HG02840 (cell line): ENCODE data around the gene FRMD5.

ENCODE experiments used
- ATAC-seq: cut with Tn5 transposase; IDR thresholded peaks from one replicate; pipeline ENCODE4 v1.9.1; 2021; ENCODE audit warnings: mild to moderate bottlenecking, moderate library complexity, moderate number of reproducible peaks; ENCODE audit not compliant: unreplicated experiment, low FRiP score

The FRMD5 gene

DNA sequence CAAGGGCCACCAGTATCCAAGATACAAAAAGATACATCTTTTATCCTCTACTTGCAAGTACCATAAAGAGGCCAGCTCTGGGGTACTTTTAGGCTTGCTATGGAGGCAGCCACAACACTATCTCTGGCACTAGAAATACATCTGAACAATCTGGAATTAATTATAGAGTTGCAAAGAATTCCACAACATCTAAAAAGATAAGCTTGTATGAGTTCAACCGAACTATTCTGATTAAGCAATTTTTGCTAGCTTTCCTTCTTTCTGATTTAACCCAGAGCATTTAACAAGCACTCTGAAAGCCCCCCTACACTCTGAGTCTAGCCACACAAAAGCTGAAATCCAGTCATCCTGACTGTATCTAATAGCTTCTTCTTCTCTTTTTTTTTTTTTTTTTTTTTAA lies 95.4 kb downstream of the FRMD5 start:
- no peak for ATAC-seq

DNA sequence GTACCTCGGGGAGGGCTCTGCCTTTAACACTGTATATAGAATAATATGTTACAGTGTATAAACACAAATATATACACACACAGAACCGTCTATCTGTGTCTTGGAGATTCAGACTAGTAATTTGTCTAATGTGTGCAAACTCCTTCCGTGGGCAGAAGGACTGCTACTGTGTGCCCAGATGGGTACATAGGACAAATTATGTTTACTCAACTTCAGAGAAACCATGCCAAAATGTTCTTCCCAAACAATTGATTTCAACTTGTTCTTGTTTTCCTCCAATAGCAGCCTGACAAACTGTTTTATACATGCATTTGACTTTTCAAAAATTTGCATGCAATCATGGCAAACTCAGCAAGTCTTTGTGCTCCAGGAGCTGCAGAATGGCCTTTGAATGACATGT lies 97.5 kb downstream of the FRMD5 start:
- no peak for ATAC-seq

- no peak for ATAC-seq
Measured at GRCh38 chr15:44096596-44096995, 98.5 kb downstream of the FRMD5 start.

GRCh38 chr15:44094781-44095180 lies 100.3 kb downstream of the FRMD5 start:
- ATAC-seq = no peak

DNA sequence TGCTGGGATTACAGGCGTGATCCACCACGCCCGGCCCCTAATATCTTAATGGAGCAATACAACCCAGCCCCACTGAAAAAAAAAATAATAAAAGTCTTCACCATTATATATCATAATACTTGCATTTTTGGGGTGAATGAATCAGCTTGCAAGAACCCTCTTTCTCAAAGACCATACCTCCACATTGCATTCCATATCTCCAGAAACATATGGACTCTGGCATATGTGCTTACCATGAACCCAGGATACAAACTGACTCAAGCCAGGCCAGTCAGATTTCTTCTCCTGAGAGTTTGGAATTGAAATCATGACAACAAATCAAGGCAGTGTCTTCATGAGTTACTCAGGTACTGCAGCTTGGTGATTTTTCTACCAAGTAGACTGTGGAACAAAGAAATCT lies 101.2 kb downstream of the FRMD5 start:
- ATAC-seq = no peak

DNA sequence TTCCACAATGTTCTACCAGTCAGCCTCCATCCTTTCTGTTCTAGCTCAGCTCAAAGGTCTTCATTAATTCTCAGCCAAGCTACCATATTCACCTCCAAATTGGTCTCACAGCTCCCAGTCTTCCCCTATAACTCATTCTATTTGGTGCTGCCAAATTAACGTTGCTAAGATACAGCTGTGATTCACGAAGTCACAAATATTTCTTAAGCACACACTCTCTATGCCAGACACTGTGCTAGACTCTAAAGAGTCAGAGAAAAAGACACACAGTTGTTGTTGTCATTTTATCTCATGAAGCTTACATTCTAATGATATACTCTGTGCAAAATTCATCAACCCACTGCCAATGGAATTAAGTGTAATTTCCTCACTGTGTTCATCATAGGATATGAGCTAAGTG lies 102.8 kb downstream of the FRMD5 start:
- ATAC-seq = no peak

- no peak for ATAC-seq
Measured at GRCh38 chr15:44087578-44088465, 107.2 kb downstream of the FRMD5 start.

- no peak for ATAC-seq
Measured at GRCh38 chr15:44084770-44085169, 110.3 kb downstream of the FRMD5 start.

DNA sequence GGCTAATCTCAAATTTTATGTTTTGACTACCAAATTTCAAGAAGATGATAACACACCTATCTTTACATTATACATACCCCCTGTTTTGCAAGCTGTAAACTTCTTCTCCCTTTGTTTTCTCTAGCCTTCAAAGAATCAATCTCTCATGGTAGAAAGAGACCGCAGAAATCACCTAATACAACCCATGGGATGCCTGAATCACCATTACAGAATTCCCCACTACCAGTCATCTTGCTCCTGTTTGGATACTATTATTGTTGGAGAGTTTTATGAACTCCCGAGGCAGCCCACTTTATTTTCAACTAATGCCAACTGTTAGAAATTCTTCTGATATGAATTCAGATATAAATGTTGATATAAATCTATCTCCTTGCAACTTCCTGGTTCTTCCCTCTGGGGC lies 110.9 kb downstream of the FRMD5 start:
- no peak for ATAC-seq

- no peak for ATAC-seq
Measured at GRCh38 chr15:44082558-44083157, 112.4 kb downstream of the FRMD5 start.

DNA sequence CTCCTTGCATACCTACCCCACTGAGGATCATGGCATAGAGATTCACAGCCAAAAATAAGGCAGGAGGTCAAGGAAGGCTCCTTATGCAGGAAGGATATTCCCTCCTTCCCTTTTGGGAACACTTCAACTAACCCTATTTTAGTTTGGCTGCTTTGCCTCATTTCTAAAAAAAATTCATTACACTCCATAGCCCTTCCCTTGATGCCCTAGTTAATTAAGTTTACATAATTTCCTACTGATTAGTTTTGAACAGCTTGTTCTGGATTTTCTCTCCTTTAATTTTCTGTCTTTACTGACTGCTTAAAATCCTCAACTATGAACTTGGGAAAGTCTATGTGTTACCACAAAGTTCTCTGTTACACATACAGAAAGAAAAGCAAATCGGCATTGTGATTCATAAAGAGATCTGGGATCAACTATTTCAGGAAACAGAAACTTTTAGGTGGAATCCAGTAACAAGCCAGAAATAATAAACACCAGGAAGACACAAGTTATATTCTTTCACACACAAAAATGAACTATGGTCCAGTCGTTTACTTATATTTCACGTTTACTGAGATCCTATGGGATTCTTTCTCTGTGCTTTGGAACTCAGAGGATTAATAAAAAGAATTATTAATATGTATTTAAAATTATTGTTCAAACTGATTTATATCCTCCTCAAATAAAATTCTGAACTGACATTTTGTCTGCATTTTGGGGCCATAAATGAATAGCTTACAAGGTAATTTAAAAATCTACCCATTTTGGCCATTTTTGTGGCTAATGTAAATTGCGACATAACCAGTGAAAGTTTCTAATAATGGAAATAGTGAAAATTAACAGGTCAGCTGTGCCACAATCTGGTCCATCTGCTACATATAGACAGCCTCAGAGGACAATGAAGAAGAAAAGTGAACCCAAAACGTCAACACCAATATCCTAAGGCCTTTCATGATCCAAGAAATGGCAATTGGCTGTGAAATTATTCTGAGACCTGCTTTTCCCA lies 113.8 kb downstream of the FRMD5 start:
- no peak for ATAC-seq

DNA sequence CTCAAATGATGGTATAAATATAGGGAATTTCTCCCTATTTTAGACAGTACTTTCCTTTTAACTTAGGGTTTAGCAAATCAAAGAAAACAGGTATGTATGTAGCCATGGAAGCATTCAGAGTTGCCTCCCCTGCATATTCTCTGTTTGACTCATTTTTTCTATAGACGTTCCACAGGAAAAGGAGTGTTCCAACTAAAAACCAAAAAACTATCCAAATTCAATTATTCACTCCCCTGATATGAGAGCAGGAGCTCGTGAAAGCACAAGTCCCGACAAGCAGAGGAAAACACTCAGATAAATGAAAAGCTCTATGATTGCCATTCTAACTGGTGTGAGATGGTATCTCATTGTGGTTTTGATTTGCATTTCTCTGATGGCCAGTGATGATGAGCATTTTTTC lies 119.5 kb downstream of the FRMD5 start:
- ATAC-seq = no peak

- no peak for ATAC-seq
Measured at GRCh38 chr15:44069489-44069888, 125.6 kb downstream of the FRMD5 start.

GRCh38 chr15:44068347-44068746 lies 126.7 kb downstream of the FRMD5 start:
- no peak for ATAC-seq

GRCh38 chr15:44066211-44066827 lies 128.8 kb downstream of the FRMD5 start:
- ATAC-seq = no peak

- no peak for ATAC-seq
Measured at GRCh38 chr15:44064706-44065105, 130.4 kb downstream of the FRMD5 start.

DNA sequence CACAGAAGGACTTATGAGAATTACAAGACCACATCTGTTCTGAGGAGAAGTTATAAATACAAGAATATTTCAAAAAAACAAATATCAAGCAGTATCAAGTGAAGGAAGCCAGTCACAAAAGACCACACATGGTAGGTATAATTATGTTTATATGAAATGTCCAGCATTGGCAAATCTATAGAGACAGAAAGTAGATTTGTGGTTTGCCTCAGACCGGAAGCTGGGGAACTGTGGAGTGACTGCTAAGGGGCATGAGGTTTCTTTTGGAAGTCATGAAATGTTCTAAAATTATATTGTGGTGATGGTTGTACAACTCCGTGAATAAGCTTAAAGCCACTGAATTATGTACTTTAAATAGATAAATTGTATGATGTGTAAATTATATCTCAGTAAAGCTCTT lies 136.9 kb downstream of the FRMD5 start:
- ATAC-seq = no peak

GRCh38 chr15:44045661-44046060 lies 149.4 kb downstream of the FRMD5 start:
- no peak for ATAC-seq

DNA sequence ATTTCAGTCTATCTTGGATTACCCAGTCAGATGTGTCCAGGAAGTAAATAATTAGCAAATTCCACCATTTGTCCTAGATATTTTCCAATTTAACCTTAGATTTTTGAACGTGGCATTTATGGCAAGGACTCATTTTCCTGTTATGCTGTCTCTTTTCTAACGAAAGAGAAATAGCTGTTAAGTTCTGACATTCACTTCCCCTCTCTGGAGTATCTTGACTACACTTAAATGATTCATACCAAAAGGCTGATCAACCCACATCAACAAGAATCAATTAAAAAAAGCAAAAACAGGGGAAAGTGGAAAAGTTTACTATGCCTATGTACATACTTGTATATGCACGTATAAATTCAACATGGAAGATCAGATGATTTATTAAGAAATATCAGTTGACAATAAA lies 149.9 kb downstream of the FRMD5 start:
- no peak for ATAC-seq

- no peak for ATAC-seq
Measured at GRCh38 chr15:44038755-44039191, 156.3 kb downstream of the FRMD5 start.
